G401 (cell line): ENCODE results near the gene BRF1. TPM values are rescaled to one million over a fixed set of nuclear protein-coding genes. Genes with fewer than 3 reads are reported as not detected.
A peak's percentile ranks its signal among the peaks of the same experiment; 100 is the strongest.
"Not testable (repeated sequence)": the region's sequence is repeated elsewhere in the genome, so short reads cannot be mapped to it uniquely, and the experiment has no call there.

Experiments used
- DNase-seq: peaks from one replicate; pipeline ENCODE4 v3.0.0-alpha.2; 2015; ENCODE audit warnings: low spot score
- in situ Hi-C: cut with HindIII; loops from 2 replicates; pipeline ENCODE4 v1.10.0; 2016; ENCODE audit warnings: low sequenced_read_pairs, mixed read lengths
- total RNA-seq: library from RNA; depleted of rRNA; stranded (reverse); fragments of >200 nt; shearing (Covaris generic); gene quantifications from 2 replicates; pipeline ENCODE4 v1.2.3, GENCODE V29; 2014

Gene BRF1
- total RNA-seq, 1 experiment from 2014 or later: 30.3 TPM

GRCh38 chr14:105322791-105323556 is 22.2 kb upstream of the BRF1 start:
- in situ Hi-C loops: no loop called here
- DNase-seq: peak; percentile 38

GRCh38 chr14:105317546-105317945 is 16.7 kb upstream of the BRF1 start:
- DNase-seq: peak; percentile 38
- in situ Hi-C loops: no loop called here

- peak; percentile 43 for DNase-seq
Measured at GRCh38 chr14:105316968-105317510, 16.2 kb upstream of the BRF1 start.

GRCh38 chr14:105316577-105316941 is 15.8 kb upstream of the BRF1 start:
- no peak for DNase-seq
- in situ Hi-C loops: no loop called here

More at GRCh38 chr14:105316968-105317510, 16.2 kb upstream of the BRF1 start:
- in situ Hi-C loops: no loop called here

GRCh38 chr14:105315941-105316576 is 15.3 kb upstream of the BRF1 start:
- DNase-seq: peak; percentile 10
- in situ Hi-C loops: no loop called here

- in situ Hi-C loops: no loop called here
- peak; percentile 33 for DNase-seq
Measured at GRCh38 chr14:105315211-105315721, 14.5 kb upstream of the BRF1 start.

- in situ Hi-C loops: no loop called here
- peak; percentile 70 for DNase-seq
Measured at GRCh38 chr14:105314287-105315200, 13.7 kb upstream of the BRF1 start, which contains the start of gene PACS2. PACS2 (plus strand) TSS chr14:105314748; CDS start chr14:105314919, 171 bp downstream.

- in situ Hi-C loops: no loop called here
- peak; percentile 26 for DNase-seq
Measured at GRCh38 chr14:105313381-105314286, 12.8 kb upstream of the BRF1 start.

- DNase-seq: no peak
- in situ Hi-C loops: no loop called here
Measured at GRCh38 chr14:105312973-105313372, 12.2 kb upstream of the BRF1 start.

- no peak for DNase-seq
- in situ Hi-C loops: no loop called here
Measured at GRCh38 chr14:105311838-105312237, 11.0 kb upstream of the BRF1 start.

GRCh38 chr14:105309371-105309770 is 8.6 kb upstream of the BRF1 start:
- in situ Hi-C loops: no loop called here
- DNase-seq: no peak

GRCh38 chr14:105307052-105307727 is 6.4 kb upstream of the BRF1 start:
- DNase-seq: no peak
- in situ Hi-C loops: no loop called here

- no peak for DNase-seq
- in situ Hi-C loops: no loop called here
Measured at GRCh38 chr14:105305791-105306190, 5.0 kb upstream of the BRF1 start.

- in situ Hi-C loops: no loop called here
- DNase-seq: no peak
Measured at GRCh38 chr14:105305345-105305744, 4.5 kb upstream of the BRF1 start.

GRCh38 chr14:105304565-105304964 is 3.8 kb upstream of the BRF1 start:
- in situ Hi-C loops: no loop called here
- no peak for DNase-seq

GRCh38 chr14:105303949-105304348 is 3.1 kb upstream of the BRF1 start:
- in situ Hi-C loops: no loop called here
- no peak for DNase-seq

GRCh38 chr14:105301915-105302249 is 1.1 kb upstream of the BRF1 start:
- in situ Hi-C loops, DNase-seq: not testable (repeated sequence)
